ENCODE measurements around the gene CADM2. TPM values are rescaled to one million over a fixed set of nuclear protein-coding genes. Genes with fewer than 3 reads are reported as not detected.

The CADM2 gene
- total RNA-seq, 1 experiment from 2014 or later = 0.64 TPM

GRCh38 chr3:85077018-85077417 is 118.2 kb downstream of the CADM2 start:
- ChIA-PET CTCF (no interaction called here), POLR2A (no interaction called here)
- in situ Hi-C loops (cut with HindIII; ENCODE audit: low pct_unique_long_range_greater_than_20kb, low sequenced_read_pairs) = no loop called here
- Histone ChIP-seq H3K27me3 (ENCODE audit: control insufficient read depth, insufficient read depth, low read length) (no peaks in the 10 kb centered on the region), H3K4me1 (ENCODE audit: control insufficient read depth, insufficient read depth, low read length) (no peaks in the 10 kb centered on the region), H3K9me3 (ENCODE audit: control insufficient read depth, insufficient read depth, low read depth, low read length) (no peaks in the 10 kb centered on the region), H3K27ac (ENCODE audit: low read length) (no peak overlapping the region), H3K4me3 (ENCODE audit: low read depth in 2 of 2, low read length in 2 of 2) (no peak overlapping the region), H3K36me3 (ENCODE audit: control insufficient read depth, insufficient read depth, low read length) (no peaks in the 10 kb centered on the region)
- DNase-seq (ENCODE audit: low read depth, low spot score) (no peak), ATAC-seq (no peak)
- TF ChIP-seq REST (IDR thresholded peaks at IDR 0.05; ENCODE audit: insufficient read depth in 1 of 2, low read depth in 2 of 2, low read length in 1 of 2) (no peak), CTCF (IDR thresholded peaks at IDR 0.05) (no peak), POLR2AphosphoS5 (IDR thresholded peaks at IDR 0.05; ENCODE audit: low read depth, low read length) (no peak), TCF7L2 (IDR thresholded peaks at IDR 0.05; ENCODE audit: low read depth, low read length) (no peak), SIN3A (IDR thresholded peaks at IDR 0.05; ENCODE audit: borderline replicate concordance, insufficient read depth, low read depth, low read length) (no peak)
- intact Hi-C loops (cut with micrococcal nuclease; ENCODE audit: unreplicated experiment) = no loop called here
- BruUV-seq (replicated peaks) = no TSS peak

- BruUV-seq (replicated peaks) = no TSS peak
- no peaks in the 10 kb centered on the region for H3K27me3 ChIP-seq (ENCODE audit: control insufficient read depth, insufficient read depth, low read length)
- ChIA-PET CTCF (no interaction called here), POLR2A (no interaction called here)
- H3K9me3 ChIP-seq (ENCODE audit: control insufficient read depth, insufficient read depth, low read depth, low read length) = no peaks in the 10 kb centered on the region
- TF ChIP-seq CTCF (IDR thresholded peaks at IDR 0.05) = no peak
- no peak for TF ChIP-seq REST (IDR thresholded peaks at IDR 0.05; ENCODE audit: insufficient read depth in 1 of 2, low read depth in 2 of 2, low read length in 1 of 2)
- TF ChIP-seq TCF7L2 (IDR thresholded peaks at IDR 0.05; ENCODE audit: low read depth, low read length) = no peak
- no peak for TF ChIP-seq POLR2AphosphoS5 (IDR thresholded peaks at IDR 0.05; ENCODE audit: low read depth, low read length)
- no peak for TF ChIP-seq SIN3A (IDR thresholded peaks at IDR 0.05; ENCODE audit: borderline replicate concordance, insufficient read depth, low read depth, low read length)
- DNase-seq (ENCODE audit: low read depth, low spot score) (no peak), ATAC-seq (no peak)
- no peak overlapping the region for H3K4me3 ChIP-seq (ENCODE audit: low read depth in 2 of 2, low read length in 2 of 2)
- no peak overlapping the region for H3K27ac ChIP-seq (ENCODE audit: low read length)
- in situ Hi-C loops (cut with HindIII; ENCODE audit: low pct_unique_long_range_greater_than_20kb, low sequenced_read_pairs) = no loop called here
- H3K4me1 ChIP-seq (ENCODE audit: control insufficient read depth, insufficient read depth, low read length) = no peaks in the 10 kb centered on the region
- intact Hi-C loops (cut with micrococcal nuclease; ENCODE audit: unreplicated experiment) = no loop called here
- H3K36me3 ChIP-seq (ENCODE audit: control insufficient read depth, insufficient read depth, low read length) = no peaks in the 10 kb centered on the region
Measured at GRCh38 chr3:85081191-85081906, 122.6 kb downstream of the CADM2 start.
